ENCODE data around the gene ABCC11. TPM values are rescaled to one million over a fixed set of nuclear protein-coding genes. Genes with fewer than 3 reads are reported as not detected.

ABCC11 gene
- total RNA-seq, 1 experiment from 2014 or later, result 0.83 TPM

- CTCF ChIA-PET, result interaction anchor here (0.5 kb wide), 1 partner anchor 43 kb away, joined by 6 read pairs; no protein-coding TSS in a partner anchor
Measured at GRCh38 chr16:48139517-48139916, 107.8 kb downstream of the ABCC11 start.

GRCh38 chr16:48138543-48138942 is 108.8 kb downstream of the ABCC11 start:
- Histone ChIP-seq H3K4me1 (replicated peaks; ENCODE audit: insufficient read depth) (no peaks in the 10 kb centered on the region), H2AFZ (no peak overlapping the region), H3K4me2 (no peak overlapping the region), H4K20me1 (ENCODE audit: insufficient read depth) (no peaks in the 10 kb centered on the region), H3K4me3 (no peak overlapping the region), H3F3A (ENCODE audit: insufficient read depth, low read depth) (no peaks in the 10 kb centered on the region), H3K27me3 (ENCODE audit: insufficient read depth, low read depth) (no peaks in the 10 kb centered on the region), H3K9me2 (ENCODE audit: insufficient read depth) (no peaks in the 10 kb centered on the region), H3K9me3 (ENCODE audit: insufficient read depth, low read depth) (no peaks in the 10 kb centered on the region), H3K36me3 (ENCODE audit: low read depth) (no peaks in the 10 kb centered on the region), H3K79me2 (ENCODE audit: low read depth) (no peaks in the 10 kb centered on the region), H3K27ac (no peak overlapping the region)
- no peak for DNase-seq
- ChIA-PET POLR2A (ENCODE audit: unreplicated experiment) (no interaction called here), CTCF (no interaction called here)
- TF ChIP-seq CTCF (conservative IDR thresholded peaks at IDR 0.05) (no peak), EZH2 (IDR thresholded peaks at IDR 0.05; ENCODE audit: low read depth) (no peak)
- intact Hi-C loops (cut with micrococcal nuclease; ENCODE audit: unreplicated experiment), result no loop called here
- BruUV-seq (replicated peaks), result no TSS peak

More at GRCh38 chr16:48139517-48139916, 107.8 kb downstream of the ABCC11 start:
- H3K9me2 ChIP-seq (ENCODE audit: insufficient read depth), result no peaks in the 10 kb centered on the region
- BruUV-seq (replicated peaks), result no TSS peak
- H3K79me2 ChIP-seq (ENCODE audit: low read depth), result no peaks in the 10 kb centered on the region
- no peak overlapping the region for H3K4me2 ChIP-seq
- intact Hi-C loops (cut with micrococcal nuclease; ENCODE audit: unreplicated experiment), result no loop called here
- no peaks in the 10 kb centered on the region for H3K36me3 ChIP-seq (ENCODE audit: low read depth)
- H3K27me3 ChIP-seq (ENCODE audit: insufficient read depth, low read depth), result no peaks in the 10 kb centered on the region
- H4K20me1 ChIP-seq (ENCODE audit: insufficient read depth), result no peaks in the 10 kb centered on the region
- no peaks in the 10 kb centered on the region for H3F3A ChIP-seq (ENCODE audit: insufficient read depth, low read depth)
- no peaks in the 10 kb centered on the region for H3K4me1 ChIP-seq (replicated peaks; ENCODE audit: insufficient read depth)
- H3K27ac ChIP-seq, result no peak overlapping the region
- H3K9me3 ChIP-seq (ENCODE audit: insufficient read depth, low read depth), result no peaks in the 10 kb centered on the region
- H3K4me3 ChIP-seq, result no peak overlapping the region
- TF ChIP-seq CTCF (conservative IDR thresholded peaks at IDR 0.05) (no peak), EZH2 (IDR thresholded peaks at IDR 0.05; ENCODE audit: low read depth) (no peak)
- no peak for DNase-seq
- no peak overlapping the region for H2AFZ ChIP-seq
- POLR2A ChIA-PET (ENCODE audit: unreplicated experiment), result no interaction called here

DNA sequence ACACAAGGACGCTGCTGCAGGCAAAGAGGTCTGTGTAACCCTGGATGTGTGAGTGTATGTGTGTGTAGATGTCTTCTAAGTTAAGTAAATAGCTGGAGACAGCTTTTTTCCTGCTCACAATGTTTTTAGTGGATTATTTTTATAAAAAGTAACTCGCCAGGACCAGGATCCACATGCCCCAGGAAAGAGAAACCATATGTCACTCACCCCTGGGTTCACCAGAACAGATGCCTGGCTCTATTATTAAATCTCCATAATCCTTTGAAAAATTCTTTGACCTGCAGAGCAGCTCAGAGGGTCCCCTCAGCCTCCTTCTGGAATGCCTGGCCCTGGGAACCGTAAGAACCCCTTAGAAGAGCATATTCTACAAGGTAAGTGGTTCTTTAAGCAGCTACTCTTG is 109.5 kb downstream of the ABCC11 start:
- Histone ChIP-seq H3K79me2 (ENCODE audit: low read depth) (no peaks in the 10 kb centered on the region), H3K4me3 (no peak overlapping the region), H2AFZ (no peak overlapping the region), H3K27ac (no peak overlapping the region), H3K27me3 (ENCODE audit: insufficient read depth, low read depth) (no peaks in the 10 kb centered on the region), H3K4me2 (no peak overlapping the region), H3K9me3 (ENCODE audit: insufficient read depth, low read depth) (no peaks in the 10 kb centered on the region), H3K36me3 (ENCODE audit: low read depth) (no peaks in the 10 kb centered on the region), H3F3A (ENCODE audit: insufficient read depth, low read depth) (no peaks in the 10 kb centered on the region), H4K20me1 (ENCODE audit: insufficient read depth) (no peaks in the 10 kb centered on the region), H3K4me1 (replicated peaks; ENCODE audit: insufficient read depth) (no peaks in the 10 kb centered on the region), H3K9me2 (ENCODE audit: insufficient read depth) (no peaks in the 10 kb centered on the region)
- no peak for TF ChIP-seq CTCF (conservative IDR thresholded peaks at IDR 0.05)
- TF ChIP-seq EZH2 (IDR thresholded peaks at IDR 0.05; ENCODE audit: low read depth), result no peak
- BruUV-seq (replicated peaks), result no TSS peak
- ChIA-PET CTCF (interaction anchor here (0.6 kb wide), 1 partner anchor 1092 kb away, joined by 3 read pairs; no protein-coding TSS in a partner anchor), POLR2A (ENCODE audit: unreplicated experiment) (no interaction called here)
- DNase-seq, result no peak
- intact Hi-C loops (cut with micrococcal nuclease; ENCODE audit: unreplicated experiment), result no loop called here
